B cell (primary cell): ENCODE data around the gene SAG. TPM values are rescaled to one million over a fixed set of nuclear protein-coding genes. Genes with fewer than 3 reads are reported as not detected.

Experiments
- ATAC-seq: fragments of 200-7000 bp; cut with Tn5 transposase; one replicate; pipeline ENCODE4 v1.10.0; 2021; ENCODE audit warnings: low read depth, mild to moderate bottlenecking, moderate number of reproducible peaks, moderate library complexity
- CTCF ChIA-PET: fragments of 350-600 bp; sonication (Branson Sonifier 250); formaldehyde crosslinking; loops from one replicate; lab custom pipeline; 2021; ENCODE audit warnings: antibody characterized with exemption, inconsistent platforms; lab: Charles Lee
- POLR2A ChIA-PET: fragments of 350-600 bp; sonication (Branson Sonifier 250); formaldehyde crosslinking; loops from one replicate; lab custom pipeline; 2021; ENCODE audit warnings: antibody characterized with exemption; lab: Charles Lee
- DNase-seq: peaks from one replicate; pipeline ENCODE4 v3.0.0; 2013
- H2AFZ ChIP-seq: 2 replicates; pipeline ENCODE4 v1.6.1; 2012; ENCODE audit warnings: mild to moderate bottlenecking, low read depth, low read length; ENCODE audit not compliant: insufficient read depth, poor library complexity, severe bottlenecking
- H3K27ac ChIP-seq, 2 donors: 1 replicate in 1 of 2; 2 replicates in 1 of 2; pipeline ENCODE4 v1.5.1; 2012 to 2013; ENCODE audit warnings: low read length in 2 of 2, mild to moderate bottlenecking in 2 of 2, moderate library complexity in 1 of 2
- H3K27me3 ChIP-seq, 4 experiments: fragments of 200-600 bp in 1 of 4; sonication (generic) in 1 of 4; replicated peaks in 1 of 4; 1 replicate in 2 of 4; 2 replicates in 2 of 4; pipeline versions ENCODE4 v1.6.1 to v1.7.0; 2013 to 2016; ENCODE audit warnings: low read length in 3 of 4, mild to moderate bottlenecking in 2 of 4, mixed read lengths in 1 of 4, moderate library complexity in 1 of 4; ENCODE audit not compliant: insufficient read depth in 4 of 4, control insufficient read depth in 3 of 4; ENCODE audit errors: control extremely low read depth in 1 of 4
- H3K36me3 ChIP-seq, 2 experiments: replicated peaks in 1 of 2; 1 replicate in 1 of 2; 2 replicates in 1 of 2; pipeline versions ENCODE4 v1.6.1 to v1.7.1; 2013; ENCODE audit warnings: low read length in 1 of 2; ENCODE audit not compliant: insufficient read depth in 2 of 2, control insufficient read depth in 1 of 2; ENCODE audit errors: control extremely low read depth in 1 of 2, extremely low read depth in 1 of 2
- H3K4me1 ChIP-seq, 2 donors: fragments of 200-600 bp in 1 of 2; sonication (generic) in 1 of 2; 1 replicate in 1 of 2; 2 replicates in 1 of 2; pipeline versions ENCODE4 v1.5.1 to v1.6.1; 2013 to 2017; ENCODE audit warnings: low read length in 2 of 2; ENCODE audit not compliant: control insufficient read depth in 2 of 2, insufficient read depth in 2 of 2
- H3K4me2 ChIP-seq: replicated peaks from 2 replicates; pipeline ENCODE3; 2012; ENCODE audit warnings: mild to moderate bottlenecking, low read depth, low read length; ENCODE audit not compliant: poor library complexity, severe bottlenecking
- H3K4me3 ChIP-seq, 5 experiments: fragments of 200-600 bp in 1 of 5; sonication (generic) in 1 of 5; 1 replicate in 3 of 5; 2 replicates in 2 of 5; pipeline versions ENCODE4 v1.5.1 to v1.7.0; 2011 to 2016; ENCODE audit warnings: low read length in 4 of 5, mild to moderate bottlenecking in 4 of 5, low read depth in 2 of 5, control low read depth in 1 of 5, moderate library complexity in 1 of 5; ENCODE audit not compliant: insufficient read depth in 1 of 5; ENCODE audit errors: control extremely low read depth in 1 of 5, extremely low read depth in 1 of 5
- H3K79me2 ChIP-seq: fragments of 200-600 bp; sonication (generic); one replicate; pipeline ENCODE4 v1.6.0; 2016; ENCODE audit warnings: low read length; ENCODE audit not compliant: control insufficient read depth, insufficient read depth
- H3K9ac ChIP-seq: fragments of 200-600 bp; sonication (generic); 2 replicates; pipeline ENCODE4 v1.6.1; 2017; ENCODE audit warnings: mild to moderate bottlenecking, low read length, moderate library complexity
- H3K9me3 ChIP-seq, 3 donors: one replicate each; pipeline versions ENCODE4 v1.6.1 to v1.7.1; 2013; ENCODE audit warnings: low read length in 2 of 3; ENCODE audit not compliant: control insufficient read depth in 2 of 3, insufficient read depth in 1 of 3; ENCODE audit errors: control extremely low read depth in 1 of 3
- H4K20me1 ChIP-seq: 2 replicates; pipeline ENCODE4 v1.6.0; 2012; ENCODE audit warnings: mild to moderate bottlenecking, low read length; ENCODE audit not compliant: insufficient read depth, control insufficient read depth, poor library complexity, severe bottlenecking
- H3K27ac Mint-ChIP-seq: one replicate; pipeline ENCODE4 v1.8.0; 2021; ENCODE audit warnings: mixed read lengths
- H3K27me3 Mint-ChIP-seq: one replicate; pipeline ENCODE4 v1.8.0; 2021; ENCODE audit warnings: mixed read lengths
- H3K4me1 Mint-ChIP-seq: one replicate; pipeline ENCODE4 v1.8.0; 2021; ENCODE audit warnings: mixed read lengths
- H3K4me3 Mint-ChIP-seq: one replicate; pipeline ENCODE4 v1.8.0; 2021; ENCODE audit warnings: mixed read lengths
- H3K9me3 Mint-ChIP-seq: one replicate; pipeline ENCODE4 v1.8.0; 2022; ENCODE audit warnings: mixed read lengths; ENCODE audit not compliant: insufficient read depth
- EZH2 ChIP-seq: IDR thresholded peaks from 2 replicates; pipeline ENCODE4 v1.6.1; 2012; ENCODE audit warnings: borderline replicate concordance, low read depth, mild to moderate bottlenecking, moderate library complexity, low read length; ENCODE audit not compliant: insufficient read depth, poor library complexity, severe bottlenecking
- whole genome bisulfite sequencing: methylation state at CpG from one replicate; pipeline ENCODE4 v1.1.5; 2013; ENCODE audit warnings: missing lambda C conversion rate; ENCODE audit not compliant: insufficient coverage; 5-methylcytosine and 5-hydroxymethylcytosine counted together
- intact Hi-C: fragments of 100-400 bp; cut with micrococcal nuclease; formaldehyde crosslinking; loops from one replicate; pipeline ENCODE4 v1.10.0; 2022
- polyA plus RNA-seq: library from polyadenylated mRNA; depleted of rRNA; stranded (reverse); fragments of >200 nt; gene quantifications from 2 replicates; pipeline ENCODE4 v1.2.3, GENCODE V29; 2012
- total RNA-seq, 2 donors: library from RNA; stranded (reverse); fragments of 120-200 nt in 1 of 2; gene quantifications; 1 replicate in 1 of 2; 2 replicates in 1 of 2; pipeline versions ENCODE4 v1.2.3 to v1.2.4, GENCODE V29; 2013 to 2022
- TF ChIP-seq, protein P1 (sequence below): fragments of 200-600 bp; IDR thresholded peaks from one replicate; pipeline ENCODE4 v1.8.0; 2022; ENCODE audit warnings: antibody characterized with exemption, mild to moderate bottlenecking

Gene SAG
- total and polyA plus RNA-seq, 2 donors (not counting 1 experiment from before 2014, with no cell fraction given) = 0.03 to 0.17 TPM

DNA sequence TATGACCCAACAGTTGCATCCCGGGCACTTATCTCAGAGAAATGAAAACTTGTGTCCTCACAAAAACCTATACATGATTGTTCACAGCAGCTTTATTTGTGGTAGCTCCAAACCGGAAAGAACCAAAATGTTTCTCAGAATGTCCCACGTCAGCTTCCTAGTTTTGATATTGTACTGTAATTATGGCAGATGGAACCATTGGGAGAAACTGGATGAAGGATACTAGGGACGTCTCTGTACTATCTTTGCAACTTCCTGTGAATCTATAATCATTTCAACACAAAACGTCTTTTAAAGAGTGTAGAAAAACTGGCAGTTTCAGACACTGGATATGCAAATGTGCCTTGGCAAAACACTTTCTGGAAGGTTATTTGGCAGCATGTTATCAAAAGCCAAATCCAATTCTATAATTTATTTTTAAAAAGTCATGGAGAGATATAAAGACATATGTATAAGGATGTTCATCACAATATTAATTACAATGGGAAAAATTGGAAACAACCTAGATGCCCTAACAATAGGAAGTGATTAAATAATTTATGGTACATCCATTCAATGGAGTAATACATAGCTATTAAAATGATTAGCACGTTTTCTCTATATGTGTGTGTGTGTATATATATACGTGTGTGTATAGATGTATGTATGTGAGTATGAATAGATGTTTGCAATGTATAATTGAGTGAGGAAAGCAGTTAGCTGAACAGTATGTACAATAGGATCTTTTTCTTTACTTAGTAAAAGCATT, 9.8 kb downstream of the SAG start:
- WGBS = 95% methylated on average over 3 of the region's 7 CpGs
- Histone ChIP-seq H3K4me1 (peaks cover 20 to 38% of the 10 kb centered on the region in 2 donors), H3K9me3 (peaks cover 0 to 3% (median 0%) of the 10 kb centered on the region in 3 donors), H3K79me2 (no peaks in the 10 kb centered on the region), H2AFZ (no peak overlapping the region), H3K9ac (no peak overlapping the region), H3K27me3 (no peaks in the 10 kb centered on the region), H3K36me3 (no peaks in the 10 kb centered on the region), H3K4me2 (no peak overlapping the region), H3K4me3 (no peak overlapping the region), H4K20me1 (no peaks in the 10 kb centered on the region), H3K27ac (no peak overlapping the region)
- Mint-ChIP-seq H3K27me3 (no peaks in the 10 kb centered on the region), H3K4me3 (no peak overlapping the region), H3K9me3 (no peaks in the 10 kb centered on the region), H3K27ac (no peak overlapping the region), H3K4me1 (peaks cover 40% of the 10 kb centered on the region)
- ChIA-PET POLR2A (interaction anchor here (1.0 kb wide), 1 partner anchor 12 kb away, joined by 3 read pairs; no protein-coding TSS in a partner anchor), CTCF (interaction anchor here (0.7 to 1.1 kb wide), 2 partner anchors 14 to 67 kb away, joined by 3 read pairs; no protein-coding TSS in a partner anchor)
- intact Hi-C loops = no loop called here
- ATAC-seq = no peak
- TF ChIP-seq, protein P1, sequence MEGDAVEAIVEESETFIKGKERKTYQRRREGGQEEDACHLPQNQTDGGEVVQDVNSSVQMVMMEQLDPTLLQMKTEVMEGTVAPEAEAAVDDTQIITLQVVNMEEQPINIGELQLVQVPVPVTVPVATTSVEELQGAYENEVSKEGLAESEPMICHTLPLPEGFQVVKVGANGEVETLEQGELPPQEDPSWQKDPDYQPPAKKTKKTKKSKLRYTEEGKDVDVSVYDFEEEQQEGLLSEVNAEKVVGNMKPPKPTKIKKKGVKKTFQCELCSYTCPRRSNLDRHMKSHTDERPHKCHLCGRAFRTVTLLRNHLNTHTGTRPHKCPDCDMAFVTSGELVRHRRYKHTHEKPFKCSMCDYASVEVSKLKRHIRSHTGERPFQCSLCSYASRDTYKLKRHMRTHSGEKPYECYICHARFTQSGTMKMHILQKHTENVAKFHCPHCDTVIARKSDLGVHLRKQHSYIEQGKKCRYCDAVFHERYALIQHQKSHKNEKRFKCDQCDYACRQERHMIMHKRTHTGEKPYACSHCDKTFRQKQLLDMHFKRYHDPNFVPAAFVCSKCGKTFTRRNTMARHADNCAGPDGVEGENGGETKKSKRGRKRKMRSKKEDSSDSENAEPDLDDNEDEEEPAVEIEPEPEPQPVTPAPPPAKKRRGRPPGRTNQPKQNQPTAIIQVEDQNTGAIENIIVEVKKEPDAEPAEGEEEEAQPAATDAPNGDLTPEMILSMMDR = no peak
- no peak for TF ChIP-seq EZH2
- no peak for DNase-seq

DNA sequence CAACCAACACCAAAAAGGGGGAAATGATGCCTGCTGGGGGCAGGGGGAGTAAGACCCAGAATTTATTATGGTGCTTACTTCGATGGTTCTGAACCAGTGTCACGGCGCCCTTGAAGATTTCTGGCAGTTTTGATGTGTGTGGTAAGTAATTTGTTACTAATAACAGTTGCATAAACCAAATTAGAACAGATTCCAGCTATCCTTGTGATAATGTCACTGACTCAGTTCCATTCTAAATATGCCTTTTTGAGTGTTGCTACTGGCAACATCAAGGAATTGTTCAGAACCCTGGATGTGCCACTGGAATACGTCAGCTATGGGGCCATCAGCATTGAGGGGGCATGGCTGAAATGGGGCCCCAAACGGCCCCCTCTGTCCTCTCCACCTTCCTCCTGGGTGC, 11.6 kb downstream of the SAG start:
- POLR2A ChIA-PET = no interaction called here

More for the DNA sequence above, 11.6 kb downstream of the SAG start:
- no peaks in the 10 kb centered on the region for H3K9me3 Mint-ChIP-seq
- Histone ChIP-seq H3K36me3 (no peaks in the 10 kb centered on the region), H3K4me3 (no peak overlapping the region), H3K27ac (no peak overlapping the region), H3K27me3 (no peaks in the 10 kb centered on the region), H2AFZ (no peak overlapping the region), H3K9me3 (peaks cover 0 to 3% (median 0%) of the 10 kb centered on the region in 3 donors), H3K4me2 (no peak overlapping the region), H3K9ac (no peak overlapping the region), H3K79me2 (no peaks in the 10 kb centered on the region), H4K20me1 (no peaks in the 10 kb centered on the region), H3K4me1 (peaks cover 26 to 43% of the 10 kb centered on the region in 2 donors)
- CTCF ChIA-PET = interaction anchor here (1.3 kb wide), 1 partner anchor 35 kb away, joined by 3 read pairs; the partner anchor contains the start of gene DGKD
- no peak overlapping the region for H3K27ac Mint-ChIP-seq
- H3K4me3 Mint-ChIP-seq = no peak overlapping the region
- WGBS = 94% methylated on average over 2 of the region's 5 CpGs
- DNase-seq = no peak
- intact Hi-C loops = no loop called here
- H3K4me1 Mint-ChIP-seq = peaks cover 42% of the 10 kb centered on the region
- ATAC-seq = no peak
- TF ChIP-seq, protein P1 = no peak
- TF ChIP-seq EZH2 = no peak
- H3K27me3 Mint-ChIP-seq = no peaks in the 10 kb centered on the region
